ENCODE data around the gene MIDN. TPM values are rescaled to one million over a fixed set of nuclear protein-coding genes. Genes with fewer than 3 reads are reported as not detected.

MIDN gene
- polyA plus RNA-seq, 1 donor from 2014 or later = 24.8 TPM

- Histone ChIP-seq H3K27me3 (ENCODE audit: insufficient read depth, low read depth, low read length) (no peaks in the 10 kb centered on the region), H3K36me3 (ENCODE audit: insufficient read depth, low read length) (peaks cover 5% of the 10 kb centered on the region), H3K9me2 (ENCODE audit: insufficient read depth, low read length) (no peaks in the 10 kb centered on the region), H3K27ac (ENCODE audit: low read length) (peak overlapping the region; percentile 82), H3K9me3 (ENCODE audit: low read length) (no peaks in the 10 kb centered on the region), H3K79me2 (replicated peaks; ENCODE audit: insufficient read depth, low read length) (peaks cover 35% of the 10 kb centered on the region), H3F3A (ENCODE audit: insufficient read depth, low read length, poor library complexity, severe bottlenecking) (no peaks in the 10 kb centered on the region), H4K20me1 (ENCODE audit: insufficient read depth) (peaks cover 20% of the 10 kb centered on the region), H3K9ac (ENCODE audit: low read length) (peak overlapping the region; percentile 90), H3K4me3 (ENCODE audit: low read length) (peak overlapping the region; percentile 71), H3K4me2 (ENCODE audit: low read length) (peak overlapping the region; percentile 99), H2AFZ (ENCODE audit: low read depth, low read length) (no peak overlapping the region)
- TF ChIP-seq EP300 (conservative IDR thresholded peaks at IDR 0.05; ENCODE audit: poor library complexity, severe bottlenecking) = peak; percentile 79
- TF ChIP-seq SMC3 (conservative IDR thresholded peaks at IDR 0.05; ENCODE audit: poor library complexity) = no peak
- TF ChIP-seq CTCF (IDR thresholded peaks at IDR 0.05; ENCODE audit: poor library complexity, severe bottlenecking) = no peak
- peak; percentile 92 for TF ChIP-seq MXI1 (conservative IDR thresholded peaks at IDR 0.05; ENCODE audit: poor library complexity, severe bottlenecking)
- no peak for TF ChIP-seq RAD21 (conservative IDR thresholded peaks at IDR 0.05)
These were observed 21.3 kb downstream of the MIDN start for GRCh38 chr19:1269478-1270212.

GRCh38 chr19:1270213-1270853, 21.9 kb downstream of the MIDN start:
- Histone ChIP-seq H3K27ac (ENCODE audit: low read length) (peak overlapping the region; percentile 82), H3K9ac (ENCODE audit: low read length) (peak overlapping the region; percentile 90), H3K36me3 (ENCODE audit: insufficient read depth, low read length) (peaks cover 5% of the 10 kb centered on the region), H3K9me2 (ENCODE audit: insufficient read depth, low read length) (no peaks in the 10 kb centered on the region), H3K4me2 (ENCODE audit: low read length) (peak overlapping the region; percentile 99), H3K9me3 (ENCODE audit: low read length) (no peaks in the 10 kb centered on the region), H3K79me2 (replicated peaks; ENCODE audit: insufficient read depth, low read length) (peaks cover 35% of the 10 kb centered on the region), H4K20me1 (ENCODE audit: insufficient read depth) (peaks cover 20% of the 10 kb centered on the region), H3F3A (ENCODE audit: insufficient read depth, low read length, poor library complexity, severe bottlenecking) (no peaks in the 10 kb centered on the region), H2AFZ (ENCODE audit: low read depth, low read length) (no peak overlapping the region), H3K4me3 (ENCODE audit: low read length) (peak overlapping the region; percentile 71), H3K27me3 (ENCODE audit: insufficient read depth, low read depth, low read length) (no peaks in the 10 kb centered on the region)
- no peak for TF ChIP-seq EZH2 (IDR thresholded peaks at IDR 0.05; ENCODE audit: borderline replicate concordance, insufficient read depth, low read length, poor library complexity, severe bottlenecking)
- no peak for TF ChIP-seq TAF1 (IDR thresholded peaks at IDR 0.05; ENCODE audit: low read depth)
- TF ChIP-seq MXI1 (conservative IDR thresholded peaks at IDR 0.05; ENCODE audit: poor library complexity, severe bottlenecking) = no peak
- no peak for TF ChIP-seq RAD21 (conservative IDR thresholded peaks at IDR 0.05)
- TF ChIP-seq EP300 (conservative IDR thresholded peaks at IDR 0.05; ENCODE audit: poor library complexity, severe bottlenecking) = no peak
- TF ChIP-seq REST (IDR thresholded peaks at IDR 0.05; ENCODE audit: borderline replicate concordance) = no peak
- no peak for TF ChIP-seq CTCF (IDR thresholded peaks at IDR 0.05; ENCODE audit: poor library complexity, severe bottlenecking)
- TF ChIP-seq SMC3 (conservative IDR thresholded peaks at IDR 0.05; ENCODE audit: poor library complexity) = no peak
- TF ChIP-seq POLR2AphosphoS5 (IDR thresholded peaks at IDR 0.05) = no peak
